Neural cell (in vitro differentiated cells): ENCODE measurements around the gene TTYH3. TPM values are rescaled to one million over a fixed set of nuclear protein-coding genes. Genes with fewer than 3 reads are reported as not detected.

ENCODE experiments used
- polyA plus RNA-seq: library from polyadenylated mRNA; depleted of rRNA; stranded (reverse); fragments of >200 nt; gene quantifications from 2 replicates; pipeline ENCODE4 v1.2.3, GENCODE V29; 2014

TTYH3 gene
- polyA plus RNA-seq, 1 donor from 2014 or later, result 17.0 TPM

Other genes starting within 250 kb of the TTYH3 start
- gene CHST12, start 228.4 kb upstream of the TTYH3 start, polyA plus RNA-seq, result 6.4 and 8.6 TPM in 2 replicates
- gene GRIFIN, start 155.6 kb upstream of the TTYH3 start, polyA plus RNA-seq, result not detected in 2 replicates
- 0.30 and 1.5 TPM in 2 replicates for gene LFNG, start 112.2 kb upstream of the TTYH3 start, polyA plus RNA-seq
- gene BRAT1, start 76.5 kb upstream of the TTYH3 start, polyA plus RNA-seq, result 60.3 and 68.6 TPM in 2 replicates
- gene IQCE, start 73.0 kb upstream of the TTYH3 start, polyA plus RNA-seq, result 15.2 and 21.2 TPM in 2 replicates
- not detected in 2 replicates for gene AMZ1, start 56.2 kb downstream of the TTYH3 start, polyA plus RNA-seq
- gene GNA12, start 212.3 kb downstream of the TTYH3 start, polyA plus RNA-seq, result 15.5 and 17.2 TPM in 2 replicates